SHP77 (cell line): ENCODE results near the gene PIGS.

Experiments
- DNase-seq, 2 experiments: peaks; one replicate each; lab custom pipeline; 2025; lab: John Stamatoyannopoulos, UW

PIGS gene

DNA sequence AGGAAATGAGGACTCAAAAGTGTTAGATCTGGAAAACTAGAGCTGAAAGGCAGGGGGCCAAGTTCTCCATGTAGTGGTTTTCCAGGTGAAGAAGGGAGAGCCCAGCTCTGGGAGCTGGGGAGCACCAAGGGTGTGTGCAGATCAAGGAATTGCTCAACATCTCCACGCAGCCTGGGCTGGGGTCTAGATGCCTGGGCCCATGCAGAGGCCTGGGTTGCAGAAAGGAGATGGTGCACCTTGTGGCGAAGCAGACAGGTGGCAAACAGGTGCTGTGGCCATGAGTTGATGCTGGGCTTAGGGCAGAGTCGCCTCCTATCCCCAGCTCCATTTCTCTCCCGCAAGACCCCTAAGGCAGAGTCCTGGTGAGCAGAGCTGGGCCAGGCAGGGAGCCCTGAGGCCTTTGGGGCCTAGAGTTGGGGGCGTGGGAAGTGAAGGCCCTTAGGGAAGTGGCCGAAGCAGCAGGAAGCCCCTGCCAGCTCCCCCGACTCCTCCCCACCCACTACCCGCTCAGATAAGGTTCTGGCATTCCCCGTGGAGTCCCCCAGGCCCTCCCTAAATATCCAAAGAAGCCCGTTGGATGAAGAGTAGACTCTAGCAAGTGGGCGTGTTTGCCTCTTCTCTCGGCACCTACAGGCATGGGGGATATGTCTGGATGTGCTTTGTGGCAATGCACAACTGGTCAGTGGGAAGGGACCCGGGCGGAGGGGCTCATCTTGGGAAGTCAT, 64.4 kb downstream of the PIGS start:
- DNase-seq: no peak

DNA sequence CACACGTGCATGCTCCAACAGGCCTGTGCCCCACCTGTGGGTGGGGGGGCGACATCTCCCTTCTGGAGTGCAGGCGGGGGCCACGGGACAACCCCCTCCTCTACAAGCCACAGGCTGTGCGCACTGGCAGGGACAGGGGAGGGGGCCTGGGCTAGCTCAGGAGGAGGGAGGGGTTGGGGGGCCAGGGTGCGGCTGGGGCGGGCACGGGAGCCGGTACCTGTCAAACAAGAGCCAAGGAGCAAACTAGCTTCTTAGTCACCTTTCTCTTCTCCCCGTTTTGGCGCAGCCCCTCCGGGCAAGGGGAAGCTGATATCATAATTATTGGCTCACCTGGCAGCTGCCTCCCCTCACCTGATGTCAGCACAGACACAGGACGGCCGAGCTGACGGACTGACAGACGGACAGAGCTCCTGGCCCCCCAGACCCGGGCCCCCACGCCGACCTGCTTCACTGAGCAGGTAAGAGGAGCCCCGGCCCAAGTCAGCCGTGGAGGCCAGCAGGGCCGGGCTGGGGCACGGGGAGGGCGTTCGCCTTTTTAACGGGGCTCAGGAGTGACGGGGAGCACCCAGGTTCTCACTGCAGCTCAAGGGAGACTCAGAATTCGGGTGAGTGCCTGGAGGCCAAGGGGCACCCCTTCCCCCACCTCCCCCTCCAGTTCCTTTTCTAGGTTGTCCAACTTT, 65.2 kb downstream of the PIGS start, which contains the start of gene FOXN1:
Gene FOXN1 (plus strand): TSS at position 363 of the 680 bp plus-strand sequence. CDS start 17,622 bp downstream, outside the sequence.
- DNase-seq: no peak

DNA sequence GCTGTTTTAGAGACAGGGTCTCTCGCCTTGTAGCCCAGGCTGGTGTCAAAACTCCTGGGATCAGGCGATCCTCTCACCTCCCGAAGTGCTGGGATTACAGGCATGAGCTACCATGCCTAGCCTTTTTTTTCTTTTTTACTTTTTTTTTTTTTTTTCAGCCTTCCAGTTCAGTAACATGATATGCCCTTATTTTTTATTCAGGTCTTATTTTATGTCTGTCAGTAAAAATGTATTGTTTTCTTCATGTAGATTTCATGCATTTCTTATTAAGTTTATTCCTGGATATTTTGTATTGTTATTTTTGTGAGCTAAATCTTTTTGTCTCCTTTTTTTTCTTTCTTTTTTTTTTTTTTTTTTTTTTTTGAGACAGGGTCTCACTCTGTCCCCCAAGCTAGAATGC, 67.9 kb downstream of the PIGS start:
- DNase-seq: no peak
